ENCODE measurements around the gene PALLD.

The PALLD gene

DNA sequence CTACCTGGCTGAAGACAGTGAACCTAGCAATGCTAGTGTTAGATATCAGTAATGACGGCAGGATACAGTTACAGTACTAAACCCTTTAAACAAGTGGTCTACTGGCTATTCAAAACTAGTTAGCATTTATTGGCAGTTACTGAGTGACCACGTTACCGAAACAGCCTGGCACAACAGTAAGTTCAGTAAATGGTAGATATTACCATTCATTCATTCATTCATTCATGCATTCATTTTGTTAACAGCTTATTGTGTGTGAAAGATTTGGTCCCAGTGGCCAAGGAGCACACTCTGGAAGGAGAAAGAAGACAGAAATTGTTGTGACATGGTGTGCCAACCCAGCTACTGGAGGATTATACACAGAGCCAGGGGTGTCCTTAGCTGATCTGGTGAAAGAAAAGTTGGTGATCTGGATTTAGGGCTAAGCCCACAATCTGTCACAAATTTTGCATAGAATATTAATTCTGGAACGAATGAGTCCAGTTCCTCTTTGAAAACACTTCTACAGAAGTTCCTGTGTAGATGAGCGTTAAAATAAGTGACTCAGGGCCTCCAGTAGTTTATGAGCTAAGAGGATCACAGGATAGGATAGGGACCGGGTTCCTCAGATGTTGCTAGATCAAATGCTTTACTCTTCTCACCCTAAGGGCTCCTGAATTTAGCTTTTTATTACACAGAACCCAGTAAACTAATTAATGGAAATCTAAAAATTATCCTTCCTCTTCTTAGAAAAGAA, 334.1 kb downstream of the PALLD start:
- no peak for DNase-seq (ENCODE audit: low read depth in 2 of 2)

DNA sequence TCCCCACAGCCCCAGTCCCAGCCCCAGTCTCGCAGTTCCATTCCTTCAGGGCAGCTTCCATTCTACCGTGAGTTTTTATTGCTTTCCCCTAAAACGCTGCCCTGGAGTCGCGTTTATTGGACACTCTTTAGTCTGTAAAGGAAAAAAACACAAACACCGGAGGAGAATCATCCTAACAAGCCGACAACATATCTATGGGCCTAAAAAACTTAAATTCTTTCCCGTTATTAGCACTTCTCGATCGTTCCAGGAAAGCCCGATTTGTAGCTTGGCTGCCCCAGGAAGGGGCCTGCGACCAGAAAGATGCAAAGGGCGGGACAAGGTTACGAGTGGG, 334.7 kb downstream of the PALLD start:
- DNase-seq (ENCODE audit: low read depth in 2 of 2) = no peak

DNA sequence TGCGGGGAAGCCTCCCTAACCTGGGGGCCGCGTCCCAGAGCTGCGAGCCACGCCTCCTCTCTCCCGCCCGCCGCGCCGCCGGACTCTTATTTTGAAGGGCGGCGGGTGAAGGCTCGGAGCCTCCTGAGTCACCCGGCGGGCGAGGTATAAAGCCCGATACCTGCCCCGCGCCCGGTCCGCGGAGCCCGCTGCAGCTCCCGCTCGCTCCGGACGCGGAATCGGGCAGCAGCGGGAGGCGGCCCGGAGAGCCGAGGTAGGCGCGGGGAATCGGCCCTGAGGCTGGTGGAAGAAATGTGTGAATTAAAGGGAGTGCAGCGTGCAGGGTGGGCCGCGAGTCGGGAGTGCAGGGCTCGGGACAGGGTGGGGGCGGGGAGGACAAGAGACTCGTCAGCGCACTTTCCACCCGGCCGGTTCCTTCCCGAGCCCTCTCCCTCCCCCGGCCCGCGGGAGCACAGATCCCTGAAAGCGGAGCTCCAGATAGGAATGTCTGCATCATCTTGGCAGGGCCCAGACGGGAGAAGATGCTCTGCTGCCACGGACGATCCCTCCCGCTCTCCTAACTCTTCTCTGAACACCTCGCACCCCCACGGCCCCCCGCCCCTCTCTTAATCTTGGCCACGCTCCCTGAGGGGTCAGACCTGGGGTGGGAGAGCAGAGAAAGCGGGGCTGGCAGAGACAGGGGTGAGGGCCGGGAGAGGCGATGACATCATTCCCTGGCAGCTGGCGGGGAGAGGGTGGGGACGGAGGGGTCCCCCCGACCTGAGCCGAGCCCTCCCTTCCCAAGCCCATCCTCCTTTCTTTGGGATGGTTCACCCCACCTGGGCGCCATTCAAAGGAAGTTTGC, 335.3 kb downstream of the PALLD start:
- DNase-seq (ENCODE audit: low read depth in 2 of 2) = peak in 1 of 2 donors; percentile 56

DNA sequence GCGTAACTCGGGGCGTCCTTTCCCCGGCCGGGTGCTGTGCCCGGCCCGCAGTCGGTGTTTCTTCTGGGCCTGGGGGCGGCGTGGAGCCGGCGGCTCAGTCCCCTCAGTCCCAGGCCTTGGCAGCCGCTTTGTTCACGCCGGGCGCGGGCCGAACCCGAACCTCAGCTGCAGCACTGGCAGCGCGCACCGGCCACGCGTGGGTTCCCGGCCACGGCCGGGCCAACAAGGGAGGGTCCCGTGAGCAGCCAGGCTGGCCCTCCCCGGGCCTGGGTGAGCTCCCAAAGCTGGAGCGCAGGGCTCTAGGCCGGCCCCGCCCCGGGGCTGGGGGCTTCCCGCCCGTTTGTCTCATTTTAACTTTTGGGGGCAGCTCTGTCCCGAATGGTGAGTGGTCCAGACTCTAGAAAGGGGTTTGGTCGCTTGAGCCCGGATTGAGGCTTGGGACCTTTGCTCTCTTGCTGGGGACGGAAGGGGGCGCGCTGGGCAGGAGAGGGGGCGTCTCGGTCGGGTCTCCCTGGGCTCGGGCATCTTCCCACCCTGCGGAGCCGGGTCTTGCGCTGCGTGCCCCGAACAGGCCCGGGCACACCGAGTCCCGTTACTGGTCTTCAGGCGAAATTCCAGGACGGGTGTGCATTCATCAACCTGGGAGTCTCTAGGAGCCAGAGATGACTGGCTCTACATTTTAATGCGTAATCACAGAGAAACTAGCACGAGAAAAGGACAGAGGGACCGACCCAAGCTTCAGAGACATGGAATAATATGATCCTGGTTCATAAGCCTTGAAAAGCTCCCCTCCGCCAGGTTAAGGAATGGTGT, 336.1 kb downstream of the PALLD start:
- no peak for DNase-seq (ENCODE audit: low read depth in 2 of 2)

DNA sequence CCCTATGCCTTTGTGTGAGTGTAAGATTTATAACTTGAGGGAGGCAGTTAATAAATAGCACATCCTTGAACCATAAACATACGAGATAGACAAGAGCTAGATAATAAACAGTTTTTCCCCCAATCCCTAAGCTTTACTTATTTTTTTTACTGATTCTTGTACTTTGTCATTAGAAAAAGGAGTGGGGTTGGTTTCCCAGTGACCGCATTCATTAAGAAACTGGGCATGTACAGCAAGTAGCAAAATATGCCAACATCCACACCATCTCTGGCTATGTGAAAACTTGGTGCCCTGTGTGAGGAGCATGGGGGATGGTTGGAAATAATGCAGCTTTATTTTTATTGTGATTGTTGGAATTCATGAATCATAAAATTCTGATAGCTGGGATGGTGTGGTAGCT, 337.0 kb downstream of the PALLD start:
- no peak for DNase-seq (ENCODE audit: low read depth in 2 of 2)

DNA sequence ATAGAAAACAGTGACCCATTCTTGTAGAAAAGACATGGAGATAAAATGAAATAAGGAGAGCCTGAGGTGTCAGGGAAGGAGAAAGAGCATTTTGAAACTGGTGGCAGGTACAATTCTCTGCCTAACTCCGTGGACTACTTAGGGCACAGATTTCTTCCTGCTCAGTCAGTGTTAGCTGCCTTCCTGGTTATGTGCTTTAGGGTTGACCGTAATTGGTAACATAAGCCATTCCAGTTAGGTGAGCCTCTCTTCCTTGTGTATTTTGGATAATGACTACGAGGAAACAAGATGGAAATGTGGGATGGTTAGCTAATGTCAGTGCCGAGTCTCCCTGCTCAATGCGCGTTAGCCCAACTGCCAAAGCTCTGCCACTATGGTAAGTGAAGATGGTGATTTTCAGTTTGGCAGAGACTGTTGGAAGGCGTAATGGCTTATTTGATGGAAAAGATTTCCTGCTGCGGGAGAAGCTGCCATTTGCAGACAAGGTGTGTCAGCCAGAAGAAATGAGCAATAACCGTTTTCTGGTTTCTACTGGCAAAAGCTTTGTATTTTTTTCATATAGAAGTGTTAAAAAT, 339.1 kb downstream of the PALLD start:
- DNase-seq (ENCODE audit: low read depth in 2 of 2) = no peak

DNA sequence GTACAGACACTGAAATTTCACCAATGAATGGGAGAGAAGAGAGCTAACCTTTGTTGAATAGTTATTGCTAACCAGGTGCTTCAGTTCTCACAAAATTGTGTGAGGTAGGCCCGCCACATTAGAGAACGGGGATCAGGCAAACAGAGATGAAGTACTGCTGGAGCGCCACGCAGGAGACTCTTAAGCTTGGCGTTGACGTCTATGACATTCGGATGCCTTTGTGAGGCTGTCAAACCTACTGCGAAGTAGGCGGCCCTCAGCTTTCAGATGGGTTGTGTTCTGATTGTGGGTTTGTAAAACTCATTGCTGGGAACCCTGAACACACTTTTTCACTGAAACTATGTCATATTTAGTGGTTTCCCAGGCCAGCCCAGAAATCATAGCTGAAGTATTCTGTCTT, 339.6 kb downstream of the PALLD start:
- no peak for DNase-seq (ENCODE audit: low read depth in 2 of 2)

DNA sequence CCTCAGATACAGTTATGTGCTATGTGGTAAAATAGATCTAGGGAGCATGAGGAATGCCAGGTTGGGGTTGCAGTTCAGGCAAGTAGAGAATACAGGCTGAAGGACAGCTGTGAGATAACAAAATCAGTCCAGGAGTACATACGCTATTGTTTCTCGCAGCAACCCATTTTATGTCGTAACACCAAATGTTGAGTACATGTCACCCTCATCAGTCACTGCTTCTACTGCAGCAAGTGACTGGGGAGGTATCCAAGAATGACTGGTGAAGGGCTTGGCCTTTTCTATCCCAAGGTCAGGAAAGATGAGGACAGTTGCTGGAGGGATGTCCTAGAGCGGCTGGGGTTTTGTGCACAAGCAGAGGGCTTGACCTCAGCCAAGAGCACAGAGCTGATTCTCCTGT, 341.1 kb downstream of the PALLD start:
- DNase-seq (ENCODE audit: low read depth in 2 of 2) = no peak

DNA sequence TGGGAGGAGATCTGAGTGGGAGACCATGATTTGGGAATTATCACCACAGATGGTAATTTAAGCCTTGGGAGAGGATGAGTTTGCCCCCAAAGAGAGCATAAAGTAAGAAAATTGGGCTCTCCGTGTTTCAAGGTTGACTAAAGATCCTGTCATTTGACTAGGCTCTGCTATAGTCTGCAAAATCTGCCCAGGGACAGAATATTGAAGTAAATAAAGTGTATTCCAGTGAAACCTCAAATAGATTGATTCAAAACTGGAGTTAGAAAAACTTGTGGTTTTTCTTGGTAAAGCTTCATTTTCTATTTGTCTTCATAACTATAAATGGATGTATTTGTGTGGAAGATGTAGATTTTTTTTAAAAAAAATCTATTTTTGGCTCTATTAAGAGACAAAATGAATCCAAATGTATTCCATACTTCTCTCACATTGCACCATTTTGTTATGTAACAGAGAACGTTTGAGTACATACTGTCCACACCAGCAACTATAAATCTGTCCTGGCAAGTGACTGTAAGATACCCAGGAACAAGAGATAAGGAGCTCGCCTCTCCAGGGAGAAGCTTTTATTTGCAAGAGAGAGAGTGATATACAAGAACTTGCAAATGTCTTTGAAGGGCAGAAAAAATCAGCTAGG, 343.0 kb downstream of the PALLD start:
- DNase-seq (ENCODE audit: low read depth in 2 of 2) = no peak

DNA sequence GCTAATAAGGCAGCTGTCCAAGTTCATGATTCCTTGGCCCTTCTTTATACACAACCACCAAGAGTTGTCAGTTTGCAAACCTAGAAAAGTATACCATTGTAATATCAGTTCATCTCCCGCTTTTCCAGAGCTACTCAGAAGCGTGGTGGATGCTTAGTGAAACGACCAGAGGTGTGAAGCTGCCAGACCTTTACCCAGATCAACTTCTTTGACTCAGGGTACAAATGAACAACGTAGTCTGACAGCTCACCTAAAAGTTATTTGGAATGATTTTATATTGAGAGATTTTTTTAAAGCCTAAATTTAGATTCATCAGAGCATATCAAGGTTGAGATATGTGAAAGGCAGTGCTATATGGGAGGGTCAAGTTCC, 343.5 kb downstream of the PALLD start:
- DNase-seq (ENCODE audit: low read depth in 2 of 2) = no peak

DNA sequence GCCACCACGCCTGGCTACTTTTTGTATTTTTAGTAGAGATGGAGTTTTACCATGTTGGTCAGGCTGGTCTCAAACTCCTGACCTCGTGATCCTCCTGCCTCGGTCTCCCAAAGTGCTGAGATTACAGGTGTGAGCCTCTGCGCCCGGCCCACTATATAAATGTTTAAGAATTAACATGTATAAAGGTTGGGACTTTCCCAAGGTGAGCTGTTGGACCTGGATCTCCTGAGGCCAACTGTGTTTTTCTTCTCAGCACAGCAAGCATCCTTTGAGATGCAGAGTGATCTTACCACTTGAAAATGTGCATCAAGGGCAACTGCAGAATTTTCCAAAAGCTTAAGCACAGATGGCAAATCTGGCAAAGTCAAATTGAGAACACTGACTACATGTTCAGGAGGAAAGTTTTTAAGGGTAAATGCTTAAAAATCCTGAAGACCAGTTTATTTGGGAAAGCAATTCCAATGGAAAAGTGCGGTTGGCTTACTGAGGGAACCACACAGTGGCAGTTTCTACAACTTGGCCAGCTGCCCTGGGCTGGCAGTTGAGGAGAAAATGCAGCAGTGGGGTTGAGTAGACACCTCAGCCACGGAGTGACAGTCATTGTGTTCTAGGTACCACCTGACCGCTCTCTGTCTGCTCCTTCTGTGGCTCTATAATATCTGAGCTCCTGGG, 344.3 kb downstream of the PALLD start:
- DNase-seq (ENCODE audit: low read depth in 2 of 2) = no peak

DNA sequence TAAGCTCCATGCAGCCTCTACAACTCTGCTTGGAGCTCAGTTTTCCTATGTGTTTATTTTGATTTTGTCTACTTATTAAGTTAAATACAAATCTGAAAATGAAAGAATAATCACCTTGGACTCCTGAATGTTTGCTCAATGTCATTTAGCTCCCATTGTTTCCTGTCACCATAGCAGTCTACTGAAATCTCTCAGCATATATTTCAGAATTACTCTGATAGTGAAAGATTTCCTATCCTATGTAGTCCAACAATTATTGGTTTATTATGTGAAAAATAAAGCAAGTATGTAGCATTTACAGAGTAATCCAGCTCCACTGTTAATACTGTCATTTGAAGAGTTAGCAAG, 344.8 kb downstream of the PALLD start:
- DNase-seq (ENCODE audit: low read depth in 2 of 2) = no peak

DNA sequence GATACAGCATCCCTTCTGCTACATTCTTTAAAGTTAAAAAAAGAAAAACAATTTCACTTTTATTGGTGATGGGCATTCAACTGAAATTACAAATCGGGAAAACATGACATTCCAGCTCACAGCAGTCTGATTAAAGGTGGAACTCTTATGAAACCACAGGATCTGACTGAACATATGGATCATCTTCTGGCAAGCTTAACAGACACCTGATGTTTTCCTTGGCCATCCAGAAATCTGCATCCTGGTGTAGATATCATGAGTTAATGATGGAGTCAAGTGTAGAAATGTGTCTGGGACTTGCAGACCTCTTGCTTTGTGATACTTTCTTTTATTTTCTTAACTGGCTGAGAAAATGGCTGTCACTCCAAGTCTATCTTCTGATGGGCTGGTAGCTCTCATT, 345.3 kb downstream of the PALLD start:
- DNase-seq (ENCODE audit: low read depth in 2 of 2) = no peak

DNA sequence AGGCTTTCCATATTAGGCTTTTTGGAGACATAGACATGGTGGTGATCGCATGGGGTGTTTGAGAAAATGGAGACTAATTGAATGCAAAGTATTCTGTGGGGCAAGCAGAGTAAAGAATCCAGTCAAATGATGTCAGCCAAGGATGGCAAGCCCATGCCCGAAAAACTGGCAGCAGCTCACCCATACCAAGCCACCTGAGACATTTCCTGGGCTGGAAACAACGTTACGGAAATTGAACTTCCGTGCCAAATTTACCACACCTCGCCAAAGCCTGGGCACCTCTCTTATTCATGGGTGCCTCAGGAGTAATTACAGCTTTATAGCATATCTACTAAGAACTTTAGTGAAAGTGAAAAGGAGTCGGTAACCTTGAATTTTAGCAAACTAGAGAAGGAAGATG, 346.8 kb downstream of the PALLD start:
- DNase-seq (ENCODE audit: low read depth in 2 of 2) = no peak

DNA sequence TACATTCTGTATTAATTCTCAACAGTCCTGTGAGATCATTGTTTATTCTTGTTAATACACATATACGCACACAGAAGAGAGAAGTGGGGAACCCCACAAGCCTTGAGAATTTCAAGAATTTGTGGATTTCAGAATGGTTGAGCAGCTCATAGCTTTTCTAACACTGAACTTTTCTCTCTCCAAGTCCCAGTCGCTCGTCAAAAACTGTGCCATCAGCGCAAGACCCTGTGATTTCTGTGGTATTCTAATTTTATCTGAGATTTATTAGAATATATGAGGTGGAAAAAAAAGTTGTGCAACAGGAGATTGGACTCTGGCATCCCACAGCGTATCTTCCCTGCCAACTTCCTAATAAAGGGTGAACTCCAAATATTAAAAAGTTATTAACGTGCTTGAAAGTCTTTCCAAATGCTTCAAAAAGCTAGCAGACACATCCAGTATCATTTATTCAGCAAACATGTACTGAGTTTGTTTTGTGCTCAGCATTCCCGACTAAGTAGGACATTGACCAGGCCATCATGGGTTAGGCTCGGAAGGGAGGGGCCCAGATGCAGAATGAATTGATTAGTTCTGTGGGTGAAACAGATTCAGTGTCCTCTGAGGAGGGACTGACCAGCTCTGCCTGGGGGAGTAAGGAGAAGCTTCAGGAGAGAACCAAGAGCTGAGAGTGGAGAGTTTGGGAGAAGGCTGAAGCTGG, 347.6 kb downstream of the PALLD start:
- DNase-seq (ENCODE audit: low read depth in 2 of 2) = no peak

DNA sequence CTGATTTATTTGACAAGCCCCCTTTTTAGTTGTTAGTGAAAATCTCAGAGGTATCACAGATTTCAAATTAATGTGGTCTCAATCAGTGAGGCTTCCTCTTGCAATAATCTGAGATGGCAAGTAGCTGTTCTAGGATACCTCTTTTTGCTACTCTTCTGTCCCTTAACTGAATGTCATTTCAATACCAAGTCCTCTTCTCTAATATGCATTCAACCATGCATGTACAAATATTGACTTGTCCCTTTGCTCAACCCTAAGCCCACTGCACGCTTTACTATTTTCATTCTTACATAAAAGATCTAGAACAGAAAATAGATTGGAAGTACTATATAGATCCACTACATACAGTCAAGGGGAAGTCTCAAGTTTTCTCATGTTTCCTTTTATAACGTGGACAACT, 349.0 kb downstream of the PALLD start:
- no peak for DNase-seq (ENCODE audit: low read depth in 2 of 2)

DNA sequence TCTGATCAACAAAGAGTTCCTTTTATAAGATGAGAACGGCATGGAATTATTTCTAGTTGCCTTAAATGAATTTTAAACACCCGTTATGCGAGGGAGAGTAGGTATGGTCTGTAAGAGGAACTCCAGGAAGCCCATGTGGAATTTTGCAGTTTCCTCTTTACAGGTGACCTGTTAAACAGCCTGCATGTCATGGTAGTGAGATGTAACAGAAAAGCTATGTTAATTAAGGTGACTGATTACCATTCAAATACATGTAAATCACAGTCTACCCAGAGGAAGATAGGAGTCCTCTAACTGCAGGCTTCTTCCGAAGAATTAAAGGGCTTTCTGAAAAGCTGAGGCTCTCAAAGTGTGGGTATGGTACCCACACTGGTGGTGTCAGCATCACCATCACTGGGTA, 349.6 kb downstream of the PALLD start:
- no peak for DNase-seq (ENCODE audit: low read depth in 2 of 2)

DNA sequence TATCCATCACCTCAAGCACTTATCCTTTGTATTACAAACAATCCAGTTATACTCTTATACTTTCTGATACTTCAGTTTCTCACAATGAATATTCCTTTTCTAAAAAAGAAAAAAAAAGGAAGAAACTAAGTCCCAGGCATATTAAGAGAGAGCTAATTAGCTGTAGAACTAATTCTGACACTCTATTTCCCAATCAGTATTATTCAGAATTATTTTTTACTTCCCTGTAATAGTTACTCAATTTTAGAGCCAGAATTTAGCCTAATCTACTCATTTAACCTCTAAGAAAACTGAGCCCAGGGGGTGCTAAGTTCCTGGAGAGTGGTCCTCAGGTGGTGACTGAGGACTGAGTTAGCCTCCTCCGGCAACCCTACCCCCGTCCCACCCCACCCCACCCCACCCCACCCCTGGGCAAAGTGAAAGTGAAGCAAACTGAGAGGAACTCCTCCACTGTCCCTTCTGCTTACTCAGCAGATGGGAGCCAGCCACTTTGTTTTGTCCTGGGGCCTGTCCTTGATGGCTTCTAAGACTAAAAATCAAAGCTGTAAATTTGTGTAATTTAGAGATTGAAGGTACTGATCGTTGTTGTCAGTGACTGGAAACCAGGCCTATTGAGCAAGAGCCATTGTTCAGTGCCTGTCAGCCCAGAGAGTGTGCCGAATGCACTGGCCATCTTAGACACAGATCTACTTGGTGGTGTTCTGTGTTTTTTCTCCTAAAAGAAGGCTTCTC, 351.1 kb downstream of the PALLD start:
- no peak for DNase-seq (ENCODE audit: low read depth in 2 of 2)

DNA sequence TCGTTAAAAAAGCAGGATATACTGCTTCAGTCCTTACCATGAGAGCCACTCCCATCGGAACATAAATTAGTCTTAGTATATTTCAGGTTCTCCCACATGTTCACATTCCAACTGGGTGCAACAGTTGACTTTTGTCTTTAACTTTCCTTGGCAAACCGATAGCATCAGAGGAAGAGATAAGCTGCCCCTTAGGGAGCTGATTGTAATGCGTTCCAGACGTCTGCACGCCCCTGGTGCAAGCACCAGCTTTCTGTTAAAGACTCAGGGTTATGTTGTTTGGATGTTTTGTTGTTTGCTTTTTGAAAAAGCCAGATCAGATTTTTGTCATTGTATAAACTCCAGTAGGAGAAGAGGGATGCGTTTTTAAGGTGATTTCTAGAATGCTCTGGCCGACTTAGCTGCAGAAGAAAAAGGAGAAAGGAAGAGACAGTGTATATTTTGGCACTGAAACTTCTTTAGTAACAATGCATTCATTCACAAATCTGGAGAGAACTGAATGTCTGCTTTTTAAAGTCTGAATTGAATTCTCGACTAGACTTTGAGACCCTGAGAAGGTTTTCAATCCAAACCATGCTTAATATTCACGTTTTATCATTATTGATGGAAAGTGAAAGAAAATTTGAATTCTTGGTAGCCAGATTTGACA, 352.3 kb downstream of the PALLD start:
- no peak for DNase-seq (ENCODE audit: low read depth in 2 of 2)

DNA sequence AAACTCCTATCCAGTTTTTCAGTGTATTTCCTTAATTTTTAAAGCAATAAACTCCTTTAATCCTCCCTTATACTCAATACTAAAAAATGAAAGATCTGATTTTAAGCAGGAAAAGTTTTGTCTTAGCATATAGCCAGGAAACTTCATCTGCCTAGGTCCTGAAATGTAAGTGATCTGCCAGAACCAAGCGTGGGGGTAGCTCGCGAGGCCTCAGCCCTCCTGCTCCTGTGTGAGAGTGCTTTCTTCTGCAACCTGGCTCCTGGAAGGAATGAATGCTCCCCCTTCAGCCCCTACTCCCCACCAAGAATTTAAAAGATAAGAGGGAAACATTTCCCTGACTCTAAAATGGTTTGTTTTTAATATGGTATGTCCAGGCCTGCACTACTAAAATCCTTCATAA, 353.1 kb downstream of the PALLD start:
- DNase-seq (ENCODE audit: low read depth in 2 of 2) = no peak
